Sigmoid colon (tissue), 3 donors: Measurements from ENCODE around the gene FAXDC2.

Experiments used
- CTCF ChIP-seq, 4 experiments: fragments of 450-650 bp in 3 of 4; fragments of 200-600 bp in 1 of 4; IDR thresholded peaks; one replicate each; pipeline ENCODE4 v1.5.1; 2016 to 2019; ENCODE audit warnings: antibody characterized with exemption in 4 of 4, mild to moderate bottlenecking in 3 of 4, moderate library complexity in 2 of 4
- POLR2A ChIP-seq, 2 donors: fragments of 450-650 bp; IDR thresholded peaks; one replicate each; pipeline ENCODE4 v1.6.1; 2016; ENCODE audit warnings: antibody characterized with exemption in 2 of 2, mild to moderate bottlenecking in 2 of 2, moderate library complexity in 2 of 2

GRCh38 chr5:154780128-154780527, 70.3 kb downstream of the FAXDC2 start:
- TF ChIP-seq POLR2A (IDR thresholded peaks at IDR 0.05) (no peak), CTCF (IDR thresholded peaks at IDR 0.05) (no peak)
